DOHH2 (cell line): Measurements from ENCODE around the gene CYLD.

ENCODE experiments used
- H3F3A ChIP-seq: fragments of 200-600 bp; sonication (generic), shearing (Covaris generic); 2 replicates; pipeline ENCODE4 v1.6.0; 2016; ENCODE audit warnings: antibody characterized with exemption, mild to moderate bottlenecking; ENCODE audit not compliant: control insufficient read depth, insufficient read depth
- H3K27ac ChIP-seq: fragments of 200-600 bp; sonication (generic); 2 replicates; pipeline ENCODE4 v1.5.1; 2014; ENCODE audit warnings: low read depth, mild to moderate bottlenecking, low read length, moderate library complexity
- H3K27me3 ChIP-seq: fragments of 200-600 bp; sonication (generic); 2 replicates; pipeline ENCODE4 v1.6.1; 2014; ENCODE audit warnings: mild to moderate bottlenecking, low read length, mixed read lengths; ENCODE audit not compliant: control insufficient read depth
- H3K36me3 ChIP-seq: fragments of 200-600 bp; sonication (generic); 2 replicates; pipeline ENCODE4 v1.6.1; 2014; ENCODE audit warnings: mild to moderate bottlenecking, low read length, moderate library complexity, mixed read lengths; ENCODE audit not compliant: control insufficient read depth
- H3K4me1 ChIP-seq: fragments of 200-600 bp; sonication (generic); 2 replicates; pipeline ENCODE4 v1.6.1; 2014; ENCODE audit warnings: mild to moderate bottlenecking, low read length, mixed read lengths; ENCODE audit not compliant: control insufficient read depth
- H3K4me2 ChIP-seq: fragments of 200-600 bp; sonication (generic); 2 replicates; pipeline ENCODE4 v1.6.0; 2014; ENCODE audit warnings: mild to moderate bottlenecking, low read length, moderate library complexity
- H3K4me3 ChIP-seq: fragments of 200-600 bp; sonication (generic); 2 replicates; pipeline ENCODE4 v1.5.1; 2014; ENCODE audit warnings: mild to moderate bottlenecking, low read length, mixed read lengths
- H3K79me2 ChIP-seq: fragments of 200-600 bp; sonication (generic); 2 replicates; pipeline ENCODE4 v1.6.1; 2014; ENCODE audit warnings: mild to moderate bottlenecking, low read length, mixed read lengths; ENCODE audit not compliant: control insufficient read depth
- H3K9me2 ChIP-seq: fragments of 200-600 bp; sonication (generic); replicated peaks from 2 replicates; pipeline ENCODE4 v1.6.1; 2014; ENCODE audit warnings: mild to moderate bottlenecking, low read length, mixed read lengths; ENCODE audit not compliant: control insufficient read depth
- H3K9me3 ChIP-seq: fragments of 200-600 bp; sonication (generic); 2 replicates; pipeline ENCODE4 v1.6.1; 2014; ENCODE audit warnings: antibody characterized with exemption, low read length, mixed read lengths; ENCODE audit not compliant: control insufficient read depth, insufficient read depth
- H4K20me1 ChIP-seq: fragments of 200-600 bp; sonication (generic); 2 replicates; pipeline ENCODE4 v1.6.0; 2014; ENCODE audit warnings: low read depth, mild to moderate bottlenecking, antibody characterized with exemption, low read length, moderate library complexity; ENCODE audit not compliant: control insufficient read depth, insufficient read depth
- CTCF ChIP-seq: fragments of 200-600 bp; sonication (generic); IDR thresholded peaks from one replicate; pipeline ENCODE4 v1.5.1; 2014; ENCODE audit warnings: antibody characterized with exemption, mild to moderate bottlenecking, low read depth, low read length; ENCODE audit not compliant: poor library complexity, severe bottlenecking
- EZH2phosphoT487 ChIP-seq: fragments of 200-600 bp; sonication (generic); IDR thresholded peaks from 2 replicates; pipeline ENCODE4 v1.6.1; 2017; ENCODE audit warnings: borderline replicate concordance, mild to moderate bottlenecking, antibody characterized with exemption, low read length, moderate library complexity, mixed read lengths

CYLD gene

GRCh38 chr16:50745940-50746339 lies 4.1 kb downstream of the CYLD start:
- Histone ChIP-seq H3K4me3 (no peak overlapping the region), H3K9me2 (no peaks in the 10 kb centered on the region), H3K27ac (no peak overlapping the region), H3K27me3 (no peaks in the 10 kb centered on the region), H3K36me3 (peaks cover 3% of the 10 kb centered on the region; the same call in 1 of the 2 replicates), H3K4me1 (peaks cover 32% of the 10 kb centered on the region), H3K9me3 (no peaks in the 10 kb centered on the region), H4K20me1 (no peaks in the 10 kb centered on the region), H3K79me2 (no peaks in the 10 kb centered on the region), H3F3A (no peaks in the 10 kb centered on the region), H3K4me2 (no peak overlapping the region)
- no peak for TF ChIP-seq EZH2phosphoT487
- no peak for TF ChIP-seq CTCF

GRCh38 chr16:50747207-50747956 lies 5.5 kb downstream of the CYLD start:
- H3K27ac ChIP-seq: no peak overlapping the region
- peaks cover 3% of the 10 kb centered on the region; the same call in 1 of the 2 replicates for H3K36me3 ChIP-seq
- H3K9me2 ChIP-seq: no peaks in the 10 kb centered on the region
- H4K20me1 ChIP-seq: no peaks in the 10 kb centered on the region
- H3K79me2 ChIP-seq: no peaks in the 10 kb centered on the region
- peaks cover 27% of the 10 kb centered on the region for H3K4me1 ChIP-seq
- H3F3A ChIP-seq: no peaks in the 10 kb centered on the region
- no peaks in the 10 kb centered on the region for H3K9me3 ChIP-seq
- H3K4me3 ChIP-seq: no peak overlapping the region
- no peaks in the 10 kb centered on the region for H3K27me3 ChIP-seq
- H3K4me2 ChIP-seq: no peak overlapping the region
- TF ChIP-seq EZH2phosphoT487 (no peak), CTCF (peak; percentile 41)

GRCh38 chr16:50751528-50751927 lies 9.6 kb downstream of the CYLD start:
- no peak overlapping the region for H3K4me3 ChIP-seq
- peaks cover 8% of the 10 kb centered on the region; the same call in 1 of the 2 replicates for H3K36me3 ChIP-seq

More at GRCh38 chr16:50751528-50751927, 9.6 kb downstream of the CYLD start:
- Histone ChIP-seq H3K9me3 (no peaks in the 10 kb centered on the region), H3K27me3 (no peaks in the 10 kb centered on the region), H3F3A (no peaks in the 10 kb centered on the region), H3K79me2 (no peaks in the 10 kb centered on the region), H3K4me1 (peaks cover 4% of the 10 kb centered on the region), H3K27ac (no peak overlapping the region), H4K20me1 (no peaks in the 10 kb centered on the region), H3K9me2 (no peaks in the 10 kb centered on the region), H3K4me2 (no peak overlapping the region)
- TF ChIP-seq EZH2phosphoT487 (no peak), CTCF (no peak)
